GM12801 (cell line): Measurements from ENCODE around the gene SPON1.

Experiments used
- TF ChIP-seq, protein P1 (sequence below): IDR thresholded peaks from one replicate; pipeline ENCODE4 v1.5.1; 2011; ENCODE audit warnings: control low read depth; ENCODE audit not compliant: insufficient read length; ENCODE audit errors: extremely low read depth

Gene SPON1

GRCh38 chr11:14228356-14228755 lies 265.8 kb downstream of the SPON1 start:
- TF ChIP-seq, protein P1, sequence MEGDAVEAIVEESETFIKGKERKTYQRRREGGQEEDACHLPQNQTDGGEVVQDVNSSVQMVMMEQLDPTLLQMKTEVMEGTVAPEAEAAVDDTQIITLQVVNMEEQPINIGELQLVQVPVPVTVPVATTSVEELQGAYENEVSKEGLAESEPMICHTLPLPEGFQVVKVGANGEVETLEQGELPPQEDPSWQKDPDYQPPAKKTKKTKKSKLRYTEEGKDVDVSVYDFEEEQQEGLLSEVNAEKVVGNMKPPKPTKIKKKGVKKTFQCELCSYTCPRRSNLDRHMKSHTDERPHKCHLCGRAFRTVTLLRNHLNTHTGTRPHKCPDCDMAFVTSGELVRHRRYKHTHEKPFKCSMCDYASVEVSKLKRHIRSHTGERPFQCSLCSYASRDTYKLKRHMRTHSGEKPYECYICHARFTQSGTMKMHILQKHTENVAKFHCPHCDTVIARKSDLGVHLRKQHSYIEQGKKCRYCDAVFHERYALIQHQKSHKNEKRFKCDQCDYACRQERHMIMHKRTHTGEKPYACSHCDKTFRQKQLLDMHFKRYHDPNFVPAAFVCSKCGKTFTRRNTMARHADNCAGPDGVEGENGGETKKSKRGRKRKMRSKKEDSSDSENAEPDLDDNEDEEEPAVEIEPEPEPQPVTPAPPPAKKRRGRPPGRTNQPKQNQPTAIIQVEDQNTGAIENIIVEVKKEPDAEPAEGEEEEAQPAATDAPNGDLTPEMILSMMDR, result no peak

- TF ChIP-seq, protein P1, result no peak
Measured at GRCh38 chr11:14229472-14229871, 266.9 kb downstream of the SPON1 start.

DNA sequence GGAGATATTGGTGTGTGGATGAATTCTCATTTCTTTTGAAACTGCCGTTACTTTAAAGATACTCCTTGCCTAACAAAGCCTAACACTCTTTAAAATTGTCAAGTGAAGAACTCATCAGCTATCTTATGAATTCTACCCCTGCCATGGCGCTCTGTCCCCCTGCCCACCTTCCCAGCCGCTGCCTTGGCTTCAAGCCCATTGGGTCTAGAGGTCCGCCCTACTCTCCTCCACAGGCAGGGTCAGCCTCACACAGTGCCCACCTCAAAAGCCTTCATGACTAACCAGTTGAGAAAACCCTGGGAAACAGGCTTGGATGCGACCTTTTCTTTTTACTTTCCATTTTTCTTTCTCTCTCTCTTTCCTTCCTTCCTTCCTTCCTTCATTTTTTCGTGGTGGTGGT lies 267.9 kb downstream of the SPON1 start:
- TF ChIP-seq, protein P1, result no peak

- TF ChIP-seq, protein P1, result no peak
Measured at GRCh38 chr11:14232652-14233051, 270.1 kb downstream of the SPON1 start.

GRCh38 chr11:14234446-14234845 lies 271.9 kb downstream of the SPON1 start:
- TF ChIP-seq, protein P1, result no peak

DNA sequence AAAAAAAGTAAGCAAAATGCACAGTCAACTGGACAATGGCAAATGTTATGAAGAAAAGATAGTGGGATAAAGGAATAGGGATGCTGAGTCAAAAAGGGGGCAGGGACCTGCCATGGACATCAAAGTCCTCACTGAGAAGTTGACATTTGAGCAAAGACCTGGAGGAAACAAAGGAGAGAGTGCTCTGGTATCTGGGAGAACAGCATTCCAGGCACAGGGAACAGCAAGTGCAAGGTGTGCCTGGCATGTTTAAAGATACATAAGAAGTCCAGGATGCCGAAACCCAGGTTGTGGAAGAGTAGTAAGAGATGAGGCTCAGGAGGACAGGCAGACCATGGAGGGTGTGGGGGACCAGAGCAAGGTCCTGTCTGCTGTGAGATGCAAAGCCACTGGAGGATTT lies 273.2 kb downstream of the SPON1 start:
- TF ChIP-seq, protein P1, result no peak

DNA sequence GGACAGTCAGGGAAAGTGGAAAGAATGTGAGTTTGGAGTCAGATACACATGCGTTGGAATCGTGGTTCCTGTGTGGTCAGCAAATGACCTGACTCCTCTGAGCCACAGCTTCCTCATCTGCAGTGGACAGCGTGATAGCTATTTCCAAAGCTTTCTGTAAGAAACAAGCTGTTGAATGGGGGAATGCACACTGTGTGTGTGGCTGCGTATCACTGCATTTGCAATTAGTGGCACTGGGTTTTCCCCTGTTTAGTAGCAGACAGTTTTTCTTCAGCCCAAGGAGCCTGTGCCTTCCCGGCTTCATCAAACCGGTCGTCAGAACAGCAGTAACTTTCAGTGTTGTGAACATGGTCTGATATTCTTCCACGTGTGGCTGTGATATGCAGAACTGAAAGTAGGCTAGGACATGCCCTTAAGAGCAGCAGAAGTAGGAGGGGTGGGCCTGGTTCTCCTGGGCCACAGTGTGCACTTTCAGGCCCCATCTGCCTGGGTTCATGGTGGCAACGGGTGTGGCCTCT lies 275.0 kb downstream of the SPON1 start:
- TF ChIP-seq, protein P1, result no peak
